Pancreas (tissue), 10 donors: ENCODE measurements around the gene BCAS2. TPM values are rescaled to one million over a fixed set of nuclear protein-coding genes. Genes with fewer than 3 reads are reported as not detected.

Experiments
- ATAC-seq, 4 donors: fragments of 200-7000 bp; cut with Tn5 transposase; one replicate each; pipeline versions ENCODE4 v1.8.0 to v1.9.1; 2020; ENCODE audit warnings: mild to moderate bottlenecking in 4 of 4, moderate library complexity in 4 of 4
- DNase-seq, 6 donors: peaks; one replicate each; pipeline ENCODE4 v3.0.0-alpha.2; 2020
- FAIRE-seq: peaks from 2 replicates; lab custom pipeline; 2012; peaks lifted over from hg19 to GRCh38; lab: Jason Lieb, UNC
- H3K27ac ChIP-seq, 4 donors: fragments of 200-600 bp; sonication (generic); 1 replicate in 3 of 4; 2 replicates in 1 of 4; pipeline versions ENCODE4 v1.5.0 to v1.8.0; 2020
- H3K27me3 ChIP-seq, 4 donors: fragments of 200-600 bp; one replicate each; pipeline ENCODE4 v1.8.0; 2021
- H3K36me3 ChIP-seq, 3 donors: fragments of 200-600 bp; sonication (generic) in 1 of 3; one replicate each; pipeline versions ENCODE4 v1.5.0 to v1.8.0; 2020 to 2021
- H3K4me1 ChIP-seq, 3 donors: fragments of 200-600 bp; one replicate each; pipeline ENCODE4 v1.8.0; 2021
- H3K4me3 ChIP-seq, 4 donors: fragments of 200-600 bp; sonication (generic) in 2 of 4; one replicate each; pipeline versions ENCODE4 v1.5.0 to v1.8.0; 2020 to 2021
- H3K9me3 ChIP-seq, 4 donors: fragments of 200-600 bp; one replicate each; pipeline ENCODE4 v1.8.0; 2021
- CTCF ChIP-seq, 4 donors: fragments of 200-600 bp; sonication (generic) in 3 of 4; IDR thresholded peaks; one replicate each; pipeline versions ENCODE4 v1.5.0 to v1.8.0; 2021; ENCODE audit warnings: antibody characterized with exemption in 4 of 4
- WGBS, 2 donors: extraction: QIAGEN DNeasy Blood & Tissue Kit; methylation state at CpG; one replicate each; pipeline ENCODE4 v1.1.7; 2013; 5-methylcytosine and 5-hydroxymethylcytosine counted together
- intact Hi-C, 3 donors: fragments of 100-400 bp; cut with DNase I; formaldehyde crosslinking; loops; one replicate each; pipeline versions ENCODE4 v1.11.1 to v1.14.2; 2022
- polyA plus RNA-seq, 2 donors: library from polyadenylated mRNA; stranded (reverse); fragments of 200-250 nt; gene quantifications; one replicate each; pipeline ENCODE4 v1.2.3, GENCODE V29; 2013
- total RNA-seq, 6 donors: library from RNA; stranded (reverse); fragmentation: NEBNext Ultra II Directional in 4 of 6; extraction: Animal tissue kit (Norgen Biotek cat#: 25700) in 4 of 6; gene quantifications; one replicate each; pipeline versions ENCODE4 v1.2.1 to v1.2.4, GENCODE V29; 2021 to 2023
- donor health status: healthy with polysubstance abuse.
- donor health status: DM: no; HTN: no; CAD: no; lungs with moderate emphysema.
- donor health status: DM: no; HTN: no; CAD: no.
- donor health status: control.
- donor health status: control.
- donor health status: Bipolar disorder and iron deficiency.
- donor health status: DM: yes; HTN: yes; CAD: no.
- donor health status: DM: no; HTN: no; CAD: no.
- donor health status: DM: no; HTN: no; CAD: no.
- donor health status: DM: yes; HTN: yes; CAD: no.

The BCAS2 gene
- total and polyA plus RNA-seq, 8 donors: 9.6 to 24.4 (median 13.3) TPM

- intact Hi-C loops: no loop called here
- DNase-seq (no peak), ATAC-seq (no peak), FAIRE-seq (no peak)
- Histone ChIP-seq H3K4me3 (no peak overlapping the region), H3K9me3 (no peaks in the 10 kb centered on the region), H3K36me3 (no peaks in the 10 kb centered on the region), H3K27me3 (no peaks in the 10 kb centered on the region), H3K4me1 (no peaks in the 10 kb centered on the region), H3K27ac (no peak overlapping the region)
- no peak for TF ChIP-seq CTCF (IDR thresholded peaks at IDR 0.05)
- WGBS, 2 donors: 0 to 47% methylated on average over 1 of the region's 1 CpG
These were observed 50.3 kb downstream of the BCAS2 start for GRCh38 chr1:114531094-114531493.

GRCh38 chr1:114530224-114530623, 51.2 kb downstream of the BCAS2 start:
- WGBS, 2 donors: 84 to 100% methylated on average over 2 of the region's 2 CpGs
- Histone ChIP-seq H3K27ac (no peak overlapping the region), H3K27me3 (no peaks in the 10 kb centered on the region), H3K9me3 (no peaks in the 10 kb centered on the region), H3K4me3 (no peak overlapping the region), H3K4me1 (no peaks in the 10 kb centered on the region), H3K36me3 (no peaks in the 10 kb centered on the region)
- TF ChIP-seq CTCF (IDR thresholded peaks at IDR 0.05): no peak
- no peak for FAIRE-seq
- ATAC-seq: no peak
- intact Hi-C loops: no loop called here
- no peak for DNase-seq

DNA sequence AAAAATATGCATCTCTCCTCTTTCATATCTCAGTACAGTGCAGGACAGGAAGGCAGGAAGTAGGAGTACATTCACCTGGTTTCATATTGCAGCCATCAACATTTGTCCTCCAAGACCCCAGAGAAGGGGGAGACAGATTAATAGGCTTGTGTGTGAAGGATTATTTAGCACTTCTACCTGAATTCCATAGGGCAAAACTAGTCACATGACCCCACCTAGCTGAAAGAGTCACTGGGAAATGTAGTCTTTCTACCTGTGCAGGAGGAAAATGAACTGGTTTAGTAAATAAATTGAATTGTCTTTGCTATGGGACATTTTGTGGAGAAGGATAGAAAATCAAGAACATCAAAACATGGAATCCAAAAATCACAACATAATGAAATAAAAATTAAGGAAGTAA, 56.5 kb downstream of the BCAS2 start:
- intact Hi-C loops: no loop called here
- ATAC-seq: no peak
- H3K4me3 ChIP-seq: no peak overlapping the region
- H3K27me3 ChIP-seq: no peaks in the 10 kb centered on the region
- FAIRE-seq: no peak
- no peak for TF ChIP-seq CTCF (IDR thresholded peaks at IDR 0.05)
- H3K9me3 ChIP-seq: no peaks in the 10 kb centered on the region
- no peaks in the 10 kb centered on the region for H3K4me1 ChIP-seq
- H3K27ac ChIP-seq: no peak overlapping the region
- DNase-seq: no peak
- H3K36me3 ChIP-seq: no peaks in the 10 kb centered on the region

DNA sequence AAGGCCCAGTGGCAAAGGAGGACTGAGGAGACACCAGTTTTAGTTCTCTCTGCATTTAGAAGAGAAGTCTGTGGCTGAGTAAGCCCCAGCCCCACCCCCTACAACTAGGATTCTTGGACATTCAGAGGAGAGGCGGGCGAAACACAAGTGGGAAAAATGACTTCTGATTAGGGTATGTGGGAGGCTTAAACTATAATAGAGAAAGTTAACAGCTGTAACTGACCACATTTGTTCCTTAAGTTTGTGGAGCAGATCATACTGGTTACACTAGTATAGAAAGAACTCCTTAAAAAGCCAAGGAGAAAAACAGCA, 59.2 kb downstream of the BCAS2 start:
- no peaks in the 10 kb centered on the region for H3K36me3 ChIP-seq
- DNase-seq (no peak), ATAC-seq (no peak), FAIRE-seq (no peak)
- H3K27ac ChIP-seq: no peak overlapping the region
- H3K4me1 ChIP-seq: no peaks in the 10 kb centered on the region
- intact Hi-C loops: no loop called here
- H3K4me3 ChIP-seq: no peak overlapping the region
- TF ChIP-seq CTCF (IDR thresholded peaks at IDR 0.05): no peak
- no peaks in the 10 kb centered on the region for H3K9me3 ChIP-seq
- no peaks in the 10 kb centered on the region for H3K27me3 ChIP-seq
- 44 to 52% methylated on average over 2 of the region's 2 CpGs for WGBS, 2 donors

GRCh38 chr1:114521396-114522263, 59.8 kb downstream of the BCAS2 start:
- 82 to 86% methylated on average over 8 of the region's 8 CpGs for WGBS, 2 donors
- H3K27me3 ChIP-seq: no peaks in the 10 kb centered on the region
- no peak overlapping the region for H3K27ac ChIP-seq
- DNase-seq: no peak
- no peaks in the 10 kb centered on the region for H3K9me3 ChIP-seq
- intact Hi-C loops: no loop called here
- no peak for TF ChIP-seq CTCF (IDR thresholded peaks at IDR 0.05)
- H3K4me1 ChIP-seq: no peaks in the 10 kb centered on the region
- FAIRE-seq: no peak
- H3K4me3 ChIP-seq: no peak overlapping the region
- H3K36me3 ChIP-seq: no peaks in the 10 kb centered on the region
- ATAC-seq: no peak
